Ishikawa (cell line): ENCODE measurements around the gene PKN1.

Experiments used
- CEBPB ChIP-seq: IDR thresholded peaks from 2 replicates; pipeline ENCODE4 v1.6.1; 2012
- CREB1 ChIP-seq: IDR thresholded peaks from 2 replicates; pipeline ENCODE4 v1.6.1; 2012; ENCODE audit warnings: low read depth
- EGR1 ChIP-seq: IDR thresholded peaks from 2 replicates; pipeline ENCODE4 v1.6.1; 2012
- EP300 ChIP-seq: IDR thresholded peaks from 2 replicates; pipeline ENCODE4 v1.6.1; 2012; ENCODE audit warnings: borderline replicate concordance
- FOXM1 ChIP-seq: IDR thresholded peaks from 2 replicates; pipeline ENCODE4 v1.6.1; 2012; ENCODE audit warnings: low read depth, borderline replicate concordance
- NFIC ChIP-seq: IDR thresholded peaks from 2 replicates; pipeline ENCODE4 v1.6.1; 2012
- RAD21 ChIP-seq: IDR thresholded peaks from 2 replicates; pipeline ENCODE4 v1.6.1; 2012; ENCODE audit warnings: low read depth
- TAF1 ChIP-seq: IDR thresholded peaks from 2 replicates; pipeline ENCODE4 v1.6.1; 2012; ENCODE audit warnings: low read depth, mild to moderate bottlenecking
- TCF12 ChIP-seq: IDR thresholded peaks from 2 replicates; pipeline ENCODE4 v1.6.1; 2012; ENCODE audit warnings: low read depth
- TEAD4 ChIP-seq: IDR thresholded peaks from 2 replicates; pipeline ENCODE4 v1.6.1; 2012
- YY1 ChIP-seq: IDR thresholded peaks from 2 replicates; pipeline ENCODE4 v1.6.1; 2012; ENCODE audit warnings: low read depth
- ZBTB7A ChIP-seq: IDR thresholded peaks from 2 replicates; pipeline ENCODE4 v1.6.1; 2012; ENCODE audit warnings: low read depth
- TF ChIP-seq, protein P1 (sequence below): IDR thresholded peaks from 2 replicates; pipeline ENCODE4 v1.6.1; 2012; ENCODE audit warnings: low read depth, mild to moderate bottlenecking
- TF ChIP-seq, protein P2 (sequence below): IDR thresholded peaks from 2 replicates; pipeline ENCODE4 v1.6.1; 2012
- TF ChIP-seq, protein P3 (sequence below): IDR thresholded peaks from 2 replicates; pipeline ENCODE4 v1.6.1; 2012

Gene PKN1

DNA sequence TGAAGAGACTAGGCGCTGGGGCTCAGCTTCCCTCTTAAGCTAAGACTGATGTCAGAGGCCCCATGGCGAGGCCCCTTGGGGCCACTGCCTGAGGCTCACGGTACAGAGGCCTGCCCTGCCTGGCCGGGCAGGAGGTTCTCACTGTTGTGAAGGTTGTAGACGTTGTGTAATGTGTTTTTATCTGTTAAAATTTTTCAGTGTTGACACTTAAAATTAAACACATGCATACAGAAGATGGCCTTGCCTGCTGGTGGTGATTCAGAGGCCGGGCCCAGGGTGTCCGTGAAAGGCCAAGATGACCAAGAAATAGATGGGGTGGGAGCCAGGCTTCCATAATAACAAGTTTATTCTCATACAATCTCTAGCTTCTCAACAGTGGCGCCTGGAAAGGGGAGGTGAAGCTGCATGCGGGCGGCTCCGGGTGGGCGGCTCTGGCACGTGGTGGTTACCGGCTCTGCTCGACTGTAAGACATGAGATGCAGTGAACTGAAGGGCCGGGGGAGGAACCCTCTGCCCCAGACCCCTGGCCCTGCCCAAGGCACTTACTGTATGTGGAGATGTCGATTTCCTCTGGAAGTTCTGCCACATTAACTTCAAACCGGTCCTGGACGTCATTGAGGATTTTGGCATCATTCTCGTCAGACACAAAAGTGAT, 24.5 kb upstream of the PKN1 start:
- TF ChIP-seq, protein P1, sequence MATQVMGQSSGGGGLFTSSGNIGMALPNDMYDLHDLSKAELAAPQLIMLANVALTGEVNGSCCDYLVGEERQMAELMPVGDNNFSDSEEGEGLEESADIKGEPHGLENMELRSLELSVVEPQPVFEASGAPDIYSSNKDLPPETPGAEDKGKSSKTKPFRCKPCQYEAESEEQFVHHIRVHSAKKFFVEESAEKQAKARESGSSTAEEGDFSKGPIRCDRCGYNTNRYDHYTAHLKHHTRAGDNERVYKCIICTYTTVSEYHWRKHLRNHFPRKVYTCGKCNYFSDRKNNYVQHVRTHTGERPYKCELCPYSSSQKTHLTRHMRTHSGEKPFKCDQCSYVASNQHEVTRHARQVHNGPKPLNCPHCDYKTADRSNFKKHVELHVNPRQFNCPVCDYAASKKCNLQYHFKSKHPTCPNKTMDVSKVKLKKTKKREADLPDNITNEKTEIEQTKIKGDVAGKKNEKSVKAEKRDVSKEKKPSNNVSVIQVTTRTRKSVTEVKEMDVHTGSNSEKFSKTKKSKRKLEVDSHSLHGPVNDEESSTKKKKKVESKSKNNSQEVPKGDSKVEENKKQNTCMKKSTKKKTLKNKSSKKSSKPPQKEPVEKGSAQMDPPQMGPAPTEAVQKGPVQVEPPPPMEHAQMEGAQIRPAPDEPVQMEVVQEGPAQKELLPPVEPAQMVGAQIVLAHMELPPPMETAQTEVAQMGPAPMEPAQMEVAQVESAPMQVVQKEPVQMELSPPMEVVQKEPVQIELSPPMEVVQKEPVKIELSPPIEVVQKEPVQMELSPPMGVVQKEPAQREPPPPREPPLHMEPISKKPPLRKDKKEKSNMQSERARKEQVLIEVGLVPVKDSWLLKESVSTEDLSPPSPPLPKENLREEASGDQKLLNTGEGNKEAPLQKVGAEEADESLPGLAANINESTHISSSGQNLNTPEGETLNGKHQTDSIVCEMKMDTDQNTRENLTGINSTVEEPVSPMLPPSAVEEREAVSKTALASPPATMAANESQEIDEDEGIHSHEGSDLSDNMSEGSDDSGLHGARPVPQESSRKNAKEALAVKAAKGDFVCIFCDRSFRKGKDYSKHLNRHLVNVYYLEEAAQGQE = no peak
- TF ChIP-seq EP300 = no peak
- TF ChIP-seq, protein P2, sequence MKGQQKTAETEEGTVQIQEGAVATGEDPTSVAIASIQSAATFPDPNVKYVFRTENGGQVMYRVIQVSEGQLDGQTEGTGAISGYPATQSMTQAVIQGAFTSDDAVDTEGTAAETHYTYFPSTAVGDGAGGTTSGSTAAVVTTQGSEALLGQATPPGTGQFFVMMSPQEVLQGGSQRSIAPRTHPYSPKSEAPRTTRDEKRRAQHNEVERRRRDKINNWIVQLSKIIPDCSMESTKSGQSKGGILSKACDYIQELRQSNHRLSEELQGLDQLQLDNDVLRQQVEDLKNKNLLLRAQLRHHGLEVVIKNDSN = no peak
- no peak for TF ChIP-seq TEAD4
- no peak for TF ChIP-seq TAF1
- TF ChIP-seq YY1 = no peak
- no peak for TF ChIP-seq TCF12
- no peak for TF ChIP-seq EGR1
- TF ChIP-seq FOXM1 = no peak
- TF ChIP-seq, protein P3, sequence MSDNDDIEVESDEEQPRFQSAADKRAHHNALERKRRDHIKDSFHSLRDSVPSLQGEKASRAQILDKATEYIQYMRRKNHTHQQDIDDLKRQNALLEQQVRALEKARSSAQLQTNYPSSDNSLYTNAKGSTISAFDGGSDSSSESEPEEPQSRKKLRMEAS = no peak
- TF ChIP-seq ZBTB7A = no peak
- no peak for TF ChIP-seq CEBPB
- no peak for TF ChIP-seq NFIC
- no peak for TF ChIP-seq CREB1
- TF ChIP-seq RAD21 = no peak

DNA sequence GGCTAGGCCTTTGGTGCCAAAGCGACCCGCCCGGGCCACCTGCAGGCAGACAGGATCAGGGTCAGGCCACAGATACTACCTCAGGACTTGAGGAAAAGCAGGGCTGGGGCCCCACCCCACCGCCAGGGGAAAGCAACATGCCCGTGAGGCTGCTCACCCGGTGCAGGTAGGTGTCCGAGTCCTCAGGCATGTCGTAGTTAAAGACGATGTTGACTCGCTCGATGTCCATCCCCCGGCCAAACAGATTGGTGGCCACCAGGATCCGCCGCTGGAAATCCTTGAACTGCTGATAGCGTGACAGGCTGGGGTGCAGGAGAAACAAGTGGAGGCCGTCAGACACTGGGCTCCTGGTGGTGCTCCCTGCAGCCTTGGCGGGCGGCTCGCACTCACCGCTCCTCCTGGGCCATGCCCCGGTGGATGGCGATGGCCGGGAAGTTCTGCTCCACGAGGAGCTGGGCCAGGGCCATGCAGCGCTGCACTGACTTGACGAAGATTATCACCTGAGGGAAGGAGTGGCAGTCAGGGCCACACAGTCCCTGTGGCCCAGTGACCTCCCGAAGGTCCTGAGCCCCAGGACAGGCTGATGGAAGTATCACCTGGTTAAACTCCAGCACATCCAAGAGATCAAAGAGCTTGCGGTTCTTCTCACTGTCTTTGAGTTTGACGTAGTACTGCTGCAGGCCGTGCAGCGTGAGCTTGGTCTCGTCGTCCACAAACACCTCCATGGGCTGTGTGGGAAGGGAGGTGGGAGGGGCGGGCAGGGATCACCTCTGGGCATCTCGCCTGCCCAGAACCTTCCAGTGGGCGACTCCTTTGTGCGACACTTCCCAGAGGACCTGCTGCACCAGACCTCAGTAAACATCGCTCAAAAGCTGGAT, 23.7 kb upstream of the PKN1 start:
- TF ChIP-seq TAF1 (no peak), EP300 (no peak), CREB1 (no peak), ZBTB7A (no peak), RAD21 (no peak), EGR1 (no peak), FOXM1 (no peak), CEBPB (no peak), NFIC (no peak), TCF12 (no peak), YY1 (no peak), TEAD4 (no peak)
- TF ChIP-seq, protein P1 = no peak
- TF ChIP-seq, protein P3 = no peak
- TF ChIP-seq, protein P2 = no peak

DNA sequence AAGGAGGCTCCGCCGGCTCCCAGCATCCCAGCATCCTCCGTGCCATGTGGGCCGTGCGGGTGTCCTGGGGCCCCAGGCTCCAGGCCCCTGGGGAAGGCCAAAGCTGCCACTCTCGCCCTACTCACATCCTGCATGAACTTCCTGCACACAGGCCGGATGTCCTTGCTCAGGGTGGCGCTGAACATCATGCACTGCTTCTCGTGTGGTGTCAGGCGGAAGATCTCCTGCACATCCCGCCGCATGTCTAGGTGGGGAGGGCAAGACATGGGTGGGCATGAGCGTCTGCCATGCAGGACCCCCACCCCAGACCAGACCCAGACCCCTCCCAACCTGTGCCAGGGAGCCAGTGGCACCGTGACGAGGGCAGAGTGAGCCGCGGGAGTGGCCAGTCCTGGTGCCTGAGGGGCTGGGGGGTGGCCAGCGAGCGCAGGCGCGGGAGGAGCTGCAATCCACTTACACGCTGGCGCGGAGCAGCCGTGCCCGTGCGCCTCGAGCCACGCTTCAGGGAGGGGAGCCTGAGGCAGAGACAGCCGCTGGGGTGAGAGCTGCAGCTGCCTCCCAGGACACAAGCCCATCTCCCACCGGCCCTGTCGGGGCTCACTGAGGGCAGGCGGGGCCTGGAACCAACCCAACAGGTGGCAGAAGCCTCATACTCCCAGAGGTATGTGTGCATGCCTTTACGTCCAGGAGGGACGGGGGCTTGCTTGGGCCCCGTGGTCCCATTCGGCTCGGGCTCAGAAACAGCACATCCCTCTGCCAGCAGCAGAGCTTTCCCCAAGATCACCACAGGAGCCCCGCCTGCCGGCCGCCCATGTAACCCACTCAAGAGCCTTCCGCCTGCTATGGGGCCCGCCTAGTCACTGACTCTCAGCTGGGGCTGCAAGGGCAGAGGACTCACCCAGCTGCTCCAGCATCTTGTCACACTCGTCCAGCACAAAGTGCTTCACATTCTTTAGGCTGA, 22.7 kb upstream of the PKN1 start:
- TF ChIP-seq NFIC (no peak), EGR1 (no peak), TEAD4 (no peak), EP300 (no peak), RAD21 (no peak), CEBPB (no peak), CREB1 (no peak), TAF1 (no peak), TCF12 (no peak), FOXM1 (no peak), YY1 (no peak), ZBTB7A (no peak)
- TF ChIP-seq, protein P1 = no peak
- TF ChIP-seq, protein P3 = no peak
- TF ChIP-seq, protein P2 = no peak
